ENCODE results near the gene SCG3. TPM values are rescaled to one million over a fixed set of nuclear protein-coding genes. Genes with fewer than 3 reads are reported as not detected.
A peak's percentile ranks its signal among the peaks of the same experiment; 100 is the strongest.

Gene SCG3
- total and polyA plus RNA-seq, 7 donors = under 0.01 to 2.1 (median 1.2) TPM

DNA sequence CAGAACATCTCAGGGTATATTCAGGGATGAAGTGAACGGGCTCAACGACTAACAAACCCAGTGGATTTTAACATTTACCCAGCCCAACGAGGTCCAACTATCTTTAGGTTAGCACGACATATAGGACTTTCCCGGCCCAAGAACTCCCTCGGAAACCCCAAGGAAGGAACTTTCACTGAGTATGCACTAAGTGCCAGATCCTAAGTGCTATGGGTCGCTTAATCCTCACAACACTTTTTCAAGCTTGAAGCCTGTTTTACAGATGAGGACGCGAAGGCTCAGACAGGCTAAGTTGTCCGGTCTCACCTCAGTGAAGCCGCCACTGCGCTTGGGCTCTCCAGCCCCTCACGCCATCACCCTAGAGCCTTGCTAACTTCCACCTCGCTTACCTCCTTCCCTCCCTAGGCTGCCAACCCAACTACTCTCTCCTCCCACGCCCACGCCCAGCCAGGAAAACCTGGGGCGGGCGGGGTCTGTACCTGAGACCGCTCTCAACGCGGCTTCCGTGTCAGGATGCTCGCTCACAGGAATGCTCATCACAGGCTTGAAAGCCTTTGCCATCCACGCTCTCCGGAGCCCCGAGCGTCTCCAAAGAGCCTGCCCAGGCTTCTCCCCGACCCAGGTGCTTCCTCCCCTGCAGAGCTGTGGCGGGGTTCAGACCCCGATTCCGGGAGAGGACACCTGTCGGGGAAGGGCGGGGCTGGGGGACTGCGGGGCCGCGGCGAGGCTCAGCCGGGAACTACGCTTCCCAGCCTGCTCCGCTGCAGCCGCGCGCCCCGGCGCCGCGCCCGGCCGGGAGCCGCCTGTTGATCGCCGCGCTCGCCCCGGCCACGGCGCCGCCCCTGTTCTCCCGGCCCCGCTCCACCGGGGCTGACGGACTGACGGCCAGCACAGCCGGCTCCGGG lies 69.7 kb downstream of the SCG3 start, which contains the start of gene TMOD2:
Gene TMOD2 (plus strand): TSS at position 806 of the 905 bp plus-strand sequence. CDS start 14,845 bp downstream, outside the sequence.
- Histone ChIP-seq H3K4me3 (peak within 1 kb of the TSS; percentile 60 to 96 (median 81)), H3K27ac (peak within 1 kb of the TSS; percentile 76 to 85 (median 84)), H3K27me3 (no peaks in the 10 kb centered on the region), H3K36me3 (no peaks in the 10 kb centered on the region), H3K4me1 (peaks cover 0 to 28% (median 10%) of the 10 kb centered on the region in 4 donors), H3K9me3 (no peaks in the 10 kb centered on the region)
- peak; percentile 72 for DNase-seq
- peak in 2 of 4 donors; percentile 21 to 48 for TF ChIP-seq POLR2AphosphoS5 (IDR thresholded peaks at IDR 0.05)
- TF ChIP-seq, protein P1, sequence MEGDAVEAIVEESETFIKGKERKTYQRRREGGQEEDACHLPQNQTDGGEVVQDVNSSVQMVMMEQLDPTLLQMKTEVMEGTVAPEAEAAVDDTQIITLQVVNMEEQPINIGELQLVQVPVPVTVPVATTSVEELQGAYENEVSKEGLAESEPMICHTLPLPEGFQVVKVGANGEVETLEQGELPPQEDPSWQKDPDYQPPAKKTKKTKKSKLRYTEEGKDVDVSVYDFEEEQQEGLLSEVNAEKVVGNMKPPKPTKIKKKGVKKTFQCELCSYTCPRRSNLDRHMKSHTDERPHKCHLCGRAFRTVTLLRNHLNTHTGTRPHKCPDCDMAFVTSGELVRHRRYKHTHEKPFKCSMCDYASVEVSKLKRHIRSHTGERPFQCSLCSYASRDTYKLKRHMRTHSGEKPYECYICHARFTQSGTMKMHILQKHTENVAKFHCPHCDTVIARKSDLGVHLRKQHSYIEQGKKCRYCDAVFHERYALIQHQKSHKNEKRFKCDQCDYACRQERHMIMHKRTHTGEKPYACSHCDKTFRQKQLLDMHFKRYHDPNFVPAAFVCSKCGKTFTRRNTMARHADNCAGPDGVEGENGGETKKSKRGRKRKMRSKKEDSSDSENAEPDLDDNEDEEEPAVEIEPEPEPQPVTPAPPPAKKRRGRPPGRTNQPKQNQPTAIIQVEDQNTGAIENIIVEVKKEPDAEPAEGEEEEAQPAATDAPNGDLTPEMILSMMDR (IDR thresholded peaks at IDR 0.05) = no peak
- intact Hi-C loops (cut with DNase I) = loop anchor here (2.0 kb wide), 1 partner anchor 14 kb away; the partner anchor contains the start of gene LYSMD2
- WGBS, 2 donors = 6 to 8% methylated on average over 65 of the region's 65 CpGs

DNA sequence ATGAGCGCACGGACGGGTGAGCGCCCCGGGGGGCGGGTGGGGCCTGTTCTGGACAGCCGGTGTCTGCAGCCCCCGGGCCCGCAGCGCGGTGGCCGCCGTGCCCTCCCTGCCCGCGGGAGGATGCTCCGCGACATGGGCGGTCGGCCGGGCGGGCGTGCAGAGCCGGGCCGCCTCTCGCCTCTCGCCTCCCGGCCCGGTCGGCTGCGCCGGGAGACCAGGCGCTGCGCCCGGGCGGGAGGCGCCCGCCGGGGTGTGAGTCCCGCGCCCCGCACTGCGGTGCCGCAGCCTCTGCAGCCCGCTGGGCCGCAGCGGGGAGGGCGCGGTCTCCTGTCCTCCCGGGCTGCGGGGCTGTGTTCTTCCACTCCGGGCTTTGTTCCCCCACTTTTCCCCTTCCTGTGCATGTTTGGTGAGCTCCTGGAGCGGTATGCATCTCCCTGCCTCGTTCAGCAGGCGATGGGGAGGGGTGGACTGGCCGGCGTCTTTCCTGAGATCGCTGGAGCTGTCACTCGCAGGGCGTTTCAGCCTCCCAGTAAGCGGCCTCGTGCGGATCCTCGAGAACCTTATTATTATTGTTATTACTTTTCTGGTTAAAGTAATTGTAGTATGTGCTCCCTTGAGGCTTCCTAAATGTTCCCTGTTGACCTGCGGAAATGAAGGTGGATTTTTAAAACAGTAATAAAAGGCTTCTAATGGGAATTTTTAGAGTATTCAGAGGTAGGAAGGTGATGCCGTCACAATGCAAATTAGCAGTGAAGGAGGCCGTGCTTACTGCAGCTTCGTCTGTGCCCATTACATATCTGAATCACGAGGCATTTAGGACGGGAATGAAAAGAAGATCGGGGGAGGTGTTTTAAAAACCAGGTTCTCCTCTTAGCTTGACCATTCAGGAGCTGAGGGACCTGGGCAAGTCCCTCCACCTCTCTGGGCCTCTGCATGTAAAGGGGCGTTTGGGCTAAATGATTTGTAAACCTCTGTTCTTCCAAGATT lies 70.7 kb downstream of the SCG3 start:
- intact Hi-C loops (cut with DNase I) = loop anchor here (2.0 kb wide), 1 partner anchor 15 kb away; the partner anchor contains the start of gene LYSMD2
- H3K27ac ChIP-seq = peak overlapping the region; percentile 76 to 85 (median 84)
- no peaks in the 10 kb centered on the region for H3K27me3 ChIP-seq

DNA sequence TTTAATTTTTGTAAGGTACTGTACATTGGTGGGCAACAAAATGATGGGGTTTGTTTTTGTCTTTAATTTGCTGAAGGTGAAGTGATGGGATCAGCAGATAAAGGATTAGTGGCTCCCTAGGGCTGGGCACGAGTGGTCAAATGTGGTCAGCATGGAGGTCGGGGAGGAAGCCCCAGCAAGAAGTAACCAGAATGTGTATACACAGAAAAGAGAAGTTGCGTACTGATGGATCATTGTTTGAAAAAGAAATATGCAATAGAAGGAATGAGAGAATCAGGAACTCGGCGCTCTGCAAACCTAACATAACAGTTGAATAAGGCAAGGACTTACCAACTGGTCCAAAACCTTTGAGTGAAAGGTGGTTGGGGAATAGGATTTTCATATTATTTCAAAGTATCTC lies 71.6 kb downstream of the SCG3 start:
- H3K27ac ChIP-seq = peak overlapping the region; percentile 76 to 85 (median 84)
- no peaks in the 10 kb centered on the region for H3K27me3 ChIP-seq
- peaks cover 0 to 33% (median 18%) of the 10 kb centered on the region in 4 donors for H3K4me1 ChIP-seq
- H3K9me3 ChIP-seq = no peaks in the 10 kb centered on the region
- intact Hi-C loops (cut with DNase I) = no loop called here
- DNase-seq = no peak
- H3K36me3 ChIP-seq = no peaks in the 10 kb centered on the region
- H3K4me3 ChIP-seq = peak overlapping the region; percentile 60 to 96 (median 81)
- WGBS, 2 donors = 75 to 93% methylated on average over 5 of the region's 5 CpGs
- TF ChIP-seq POLR2A (IDR thresholded peaks at IDR 0.05) (no peak), POLR2AphosphoS5 (IDR thresholded peaks at IDR 0.05) (no peak), EP300 (IDR thresholded peaks at IDR 0.05) (no peak)
- TF ChIP-seq, protein P1 (IDR thresholded peaks at IDR 0.05) = no peak

More for the DNA sequence above, 70.7 kb downstream of the SCG3 start:
- DNase-seq = peak; percentile 71
- peaks cover 0 to 32% (median 15%) of the 10 kb centered on the region in 4 donors for H3K4me1 ChIP-seq
- no peaks in the 10 kb centered on the region for H3K36me3 ChIP-seq
- no peaks in the 10 kb centered on the region for H3K9me3 ChIP-seq
- peak overlapping the region; percentile 60 to 96 (median 81) for H3K4me3 ChIP-seq
- 2 to 4% methylated on average over 71 of the region's 71 CpGs for WGBS, 2 donors
- TF ChIP-seq, protein P1 (IDR thresholded peaks at IDR 0.05) = no peak
- TF ChIP-seq POLR2A (IDR thresholded peaks at IDR 0.05) (no peak), EP300 (IDR thresholded peaks at IDR 0.05) (no peak), POLR2AphosphoS5 (IDR thresholded peaks at IDR 0.05) (no peak)

DNA sequence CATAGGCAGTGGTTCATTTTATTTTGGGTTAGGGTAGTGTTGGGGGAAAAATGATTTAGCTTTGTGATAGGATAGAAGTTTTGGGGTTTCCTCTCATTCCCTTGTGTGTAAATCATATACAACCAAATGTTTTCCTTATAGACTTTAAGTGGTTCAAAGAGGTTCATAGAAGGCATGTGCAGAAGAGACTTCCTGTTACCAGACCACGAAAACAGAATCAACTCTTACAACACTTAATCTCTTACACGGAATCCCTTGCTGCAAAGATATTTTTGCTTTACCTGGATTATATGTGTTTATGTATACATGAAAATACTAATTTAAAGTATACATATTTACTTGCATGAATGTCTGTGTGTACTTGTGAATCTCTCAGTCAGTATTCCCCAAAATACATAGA lies 73.0 kb downstream of the SCG3 start:
- DNase-seq = no peak
- Histone ChIP-seq H3K27ac (no peak overlapping the region), H3K4me3 (no peak overlapping the region), H3K9me3 (no peaks in the 10 kb centered on the region), H3K36me3 (no peaks in the 10 kb centered on the region), H3K4me1 (peaks cover 0 to 47% (median 31%) of the 10 kb centered on the region in 4 donors), H3K27me3 (no peaks in the 10 kb centered on the region)
- TF ChIP-seq POLR2A (IDR thresholded peaks at IDR 0.05) (no peak), POLR2AphosphoS5 (IDR thresholded peaks at IDR 0.05) (no peak), EP300 (IDR thresholded peaks at IDR 0.05) (no peak)
- WGBS, 2 donors = 55 to 87% methylated on average over 2 of the region's 2 CpGs
- intact Hi-C loops (cut with DNase I) = no loop called here
